Measurements from ENCODE around the gene PTCH2. TPM values are rescaled to one million over a fixed set of nuclear protein-coding genes. Genes with fewer than 3 reads are reported as not detected.

The PTCH2 gene, protein sequence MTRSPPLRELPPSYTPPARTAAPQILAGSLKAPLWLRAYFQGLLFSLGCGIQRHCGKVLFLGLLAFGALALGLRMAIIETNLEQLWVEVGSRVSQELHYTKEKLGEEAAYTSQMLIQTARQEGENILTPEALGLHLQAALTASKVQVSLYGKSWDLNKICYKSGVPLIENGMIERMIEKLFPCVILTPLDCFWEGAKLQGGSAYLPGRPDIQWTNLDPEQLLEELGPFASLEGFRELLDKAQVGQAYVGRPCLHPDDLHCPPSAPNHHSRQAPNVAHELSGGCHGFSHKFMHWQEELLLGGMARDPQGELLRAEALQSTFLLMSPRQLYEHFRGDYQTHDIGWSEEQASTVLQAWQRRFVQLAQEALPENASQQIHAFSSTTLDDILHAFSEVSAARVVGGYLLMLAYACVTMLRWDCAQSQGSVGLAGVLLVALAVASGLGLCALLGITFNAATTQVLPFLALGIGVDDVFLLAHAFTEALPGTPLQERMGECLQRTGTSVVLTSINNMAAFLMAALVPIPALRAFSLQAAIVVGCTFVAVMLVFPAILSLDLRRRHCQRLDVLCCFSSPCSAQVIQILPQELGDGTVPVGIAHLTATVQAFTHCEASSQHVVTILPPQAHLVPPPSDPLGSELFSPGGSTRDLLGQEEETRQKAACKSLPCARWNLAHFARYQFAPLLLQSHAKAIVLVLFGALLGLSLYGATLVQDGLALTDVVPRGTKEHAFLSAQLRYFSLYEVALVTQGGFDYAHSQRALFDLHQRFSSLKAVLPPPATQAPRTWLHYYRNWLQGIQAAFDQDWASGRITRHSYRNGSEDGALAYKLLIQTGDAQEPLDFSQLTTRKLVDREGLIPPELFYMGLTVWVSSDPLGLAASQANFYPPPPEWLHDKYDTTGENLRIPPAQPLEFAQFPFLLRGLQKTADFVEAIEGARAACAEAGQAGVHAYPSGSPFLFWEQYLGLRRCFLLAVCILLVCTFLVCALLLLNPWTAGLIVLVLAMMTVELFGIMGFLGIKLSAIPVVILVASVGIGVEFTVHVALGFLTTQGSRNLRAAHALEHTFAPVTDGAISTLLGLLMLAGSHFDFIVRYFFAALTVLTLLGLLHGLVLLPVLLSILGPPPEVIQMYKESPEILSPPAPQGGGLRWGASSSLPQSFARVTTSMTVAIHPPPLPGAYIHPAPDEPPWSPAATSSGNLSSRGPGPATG
- total RNA-seq: 1 to 10 TPM in 2 of 4 donors, under 1 TPM in 2; 0.27 to 2.5 (median 0.79) TPM

DNA sequence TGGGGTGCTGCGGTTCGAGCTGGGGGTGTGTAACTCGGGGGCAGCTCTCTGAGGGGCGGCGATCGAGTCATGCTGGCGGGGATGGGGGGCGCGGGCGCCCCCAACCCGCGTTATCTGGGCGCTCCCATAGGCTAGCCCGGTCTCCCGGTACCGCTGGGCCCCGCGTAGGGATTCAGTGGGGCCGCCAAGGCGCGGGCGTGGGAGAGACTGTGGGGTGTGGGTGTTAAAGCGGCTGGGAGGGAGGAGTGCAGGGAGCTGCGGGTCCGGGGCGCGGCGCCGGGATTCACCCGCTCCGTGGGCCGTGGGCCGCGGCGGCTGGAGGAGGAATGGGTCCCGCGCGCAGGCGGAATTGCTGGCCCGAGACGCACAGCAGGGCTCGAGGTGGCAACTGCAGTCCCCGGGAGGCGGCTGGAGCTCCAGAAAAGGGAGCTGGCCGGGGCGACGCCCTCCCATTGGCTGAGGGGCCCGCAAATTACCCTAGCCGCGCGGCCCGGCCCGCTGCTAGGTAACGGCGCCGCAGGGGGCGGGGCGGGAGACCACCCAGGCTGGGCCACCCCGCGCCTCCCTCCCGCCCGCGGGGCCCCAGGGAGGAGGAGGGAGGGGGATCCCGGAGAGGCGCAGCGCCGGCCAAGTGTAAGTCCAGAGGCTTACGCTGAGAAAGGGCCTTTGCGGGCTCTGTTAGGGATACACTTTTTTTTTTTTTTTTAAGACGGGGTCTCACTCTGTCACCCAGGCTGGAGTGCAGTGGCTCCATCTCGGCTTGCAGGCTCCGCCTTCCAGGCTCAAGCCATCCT lies at the start of gene PTCH2:
TSS of gene PTCH2 (minus strand) at position 392 of the 794 bp plus-strand sequence. CDS start at position 71, 321 bp downstream.
- peak within 1 kb of the TSS; percentile 27 to 63 (median 51) for H3K4me3 ChIP-seq
- TF ChIP-seq, protein P1, sequence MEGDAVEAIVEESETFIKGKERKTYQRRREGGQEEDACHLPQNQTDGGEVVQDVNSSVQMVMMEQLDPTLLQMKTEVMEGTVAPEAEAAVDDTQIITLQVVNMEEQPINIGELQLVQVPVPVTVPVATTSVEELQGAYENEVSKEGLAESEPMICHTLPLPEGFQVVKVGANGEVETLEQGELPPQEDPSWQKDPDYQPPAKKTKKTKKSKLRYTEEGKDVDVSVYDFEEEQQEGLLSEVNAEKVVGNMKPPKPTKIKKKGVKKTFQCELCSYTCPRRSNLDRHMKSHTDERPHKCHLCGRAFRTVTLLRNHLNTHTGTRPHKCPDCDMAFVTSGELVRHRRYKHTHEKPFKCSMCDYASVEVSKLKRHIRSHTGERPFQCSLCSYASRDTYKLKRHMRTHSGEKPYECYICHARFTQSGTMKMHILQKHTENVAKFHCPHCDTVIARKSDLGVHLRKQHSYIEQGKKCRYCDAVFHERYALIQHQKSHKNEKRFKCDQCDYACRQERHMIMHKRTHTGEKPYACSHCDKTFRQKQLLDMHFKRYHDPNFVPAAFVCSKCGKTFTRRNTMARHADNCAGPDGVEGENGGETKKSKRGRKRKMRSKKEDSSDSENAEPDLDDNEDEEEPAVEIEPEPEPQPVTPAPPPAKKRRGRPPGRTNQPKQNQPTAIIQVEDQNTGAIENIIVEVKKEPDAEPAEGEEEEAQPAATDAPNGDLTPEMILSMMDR (IDR thresholded peaks at IDR 0.05): no peak
- TF ChIP-seq POLR2A (IDR thresholded peaks at IDR 0.05): no peak
- no peaks in the 10 kb centered on the region for H3K36me3 ChIP-seq
- peak within 1 kb of the TSS in 3 of 4 donors; percentile 4 to 38 (median 21) for H3K27ac ChIP-seq
- peaks cover 0 to 4% of the 10 kb centered on the region in 2 donors for H3K27me3 ChIP-seq
- no peaks in the 10 kb centered on the region for H3K9me3 ChIP-seq
- peaks cover 0 to 11% (median 9%) of the 10 kb centered on the region in 4 donors for H3K4me1 ChIP-seq
- DNase-seq: peak; percentile 29 to 69 (median 62)

- Histone ChIP-seq H3K27me3 (no peaks in the 10 kb centered on the region), H3K36me3 (peaks cover 0 to 3% (median 0%) of the 10 kb centered on the region in 3 donors), H3K4me3 (no peak overlapping the region), H3K9me3 (peaks cover 0 to 3% (median 0%) of the 10 kb centered on the region in 4 donors), H3K4me1 (no peaks in the 10 kb centered on the region), H3K27ac (no peak overlapping the region)
- TF ChIP-seq, protein P1 (IDR thresholded peaks at IDR 0.05): no peak
- TF ChIP-seq POLR2A (IDR thresholded peaks at IDR 0.05): no peak
- no peak for DNase-seq
Measured at GRCh38 chr1:44890007-44890406, 47.0 kb upstream of the PTCH2 start.

- peaks cover 0 to 3% (median 0%) of the 10 kb centered on the region in 4 donors for H3K9me3 ChIP-seq
Measured at GRCh38 chr1:44885406-44885805, 42.4 kb upstream of the PTCH2 start.

DNA sequence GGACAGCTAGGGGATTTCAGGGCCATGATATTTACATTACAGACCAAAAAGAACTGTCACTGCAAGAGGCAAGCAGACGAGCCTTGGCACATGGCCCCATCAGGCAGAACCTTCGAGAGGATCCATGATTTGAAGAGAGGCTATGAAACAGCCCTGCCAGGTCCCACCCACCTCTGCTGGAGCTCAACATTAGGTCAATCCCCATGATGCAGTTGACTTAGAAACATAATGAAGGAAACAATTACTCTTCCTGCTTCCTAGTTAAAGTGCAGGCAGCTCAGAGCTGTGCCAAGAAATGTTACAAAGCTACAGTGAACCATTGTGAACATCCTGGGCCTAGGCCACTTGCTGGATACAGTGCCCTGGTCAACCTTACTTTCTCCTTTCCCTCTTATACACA lies 41.7 kb upstream of the PTCH2 start:
- Histone ChIP-seq H3K4me1 (no peaks in the 10 kb centered on the region), H3K27ac (no peak overlapping the region), H3K4me3 (no peak overlapping the region), H3K9me3 (no peaks in the 10 kb centered on the region), H3K27me3 (no peaks in the 10 kb centered on the region), H3K36me3 (peaks cover 0 to 11% (median 0%) of the 10 kb centered on the region in 3 donors)
- TF ChIP-seq, protein P1 (IDR thresholded peaks at IDR 0.05): no peak
- TF ChIP-seq POLR2A (IDR thresholded peaks at IDR 0.05): no peak
- DNase-seq: no peak

More at GRCh38 chr1:44885406-44885805, 42.4 kb upstream of the PTCH2 start:
- TF ChIP-seq POLR2A (IDR thresholded peaks at IDR 0.05): no peak
- TF ChIP-seq, protein P1 (IDR thresholded peaks at IDR 0.05): no peak
- Histone ChIP-seq H3K27ac (no peak overlapping the region), H3K4me3 (no peak overlapping the region), H3K4me1 (no peaks in the 10 kb centered on the region), H3K36me3 (peaks cover 0 to 11% (median 0%) of the 10 kb centered on the region in 3 donors), H3K27me3 (no peaks in the 10 kb centered on the region)
- no peak for DNase-seq

Measured in Peyer's patch (tissue), 4 donors.